GM12878 (cell line): ENCODE data around the gene MCF2L2. TPM values are rescaled to one million over a fixed set of nuclear protein-coding genes. Genes with fewer than 3 reads are reported as not detected.

Source experiments
- ATF7 ChIP-seq: fragments of 450-650 bp; IDR thresholded peaks from 2 replicates; pipeline ENCODE4 v1.6.1; 2016; ENCODE audit warnings: low read depth, mild to moderate bottlenecking
- GABPA ChIP-seq: IDR thresholded peaks from 2 replicates; pipeline ENCODE4 v1.6.1; 2014; ENCODE audit warnings: antibody characterized with exemption, low read depth, mild to moderate bottlenecking, inconsistent platforms
- NRF1 ChIP-seq: conservative IDR thresholded peaks from 2 replicates; pipeline ENCODE4 v1.6.1; 2011; ENCODE audit warnings: mild to moderate bottlenecking, low read depth, low read length, improper control_type of control experiment
- RAD51 ChIP-seq: fragments of 450-650 bp; IDR thresholded peaks from 2 replicates; pipeline ENCODE4 v1.6.1; 2016; ENCODE audit warnings: moderate library complexity, mild to moderate bottlenecking, inconsistent platforms
- SUPT20H ChIP-seq: IDR thresholded peaks from 2 replicates; pipeline ENCODE4 v1.6.1; 2011; ENCODE audit warnings: low read depth, mild to moderate bottlenecking, low read length, moderate library complexity, borderline replicate concordance; ENCODE audit not compliant: control insufficient read depth
- YBX1 ChIP-seq: fragments of 450-650 bp; IDR thresholded peaks from 2 replicates; pipeline ENCODE4 v1.6.1; 2016; ENCODE audit warnings: antibody characterized with exemption
- ZBED1 ChIP-seq: IDR thresholded peaks from 2 replicates; pipeline ENCODE4 v1.6.1; 2016; ENCODE audit warnings: borderline replicate concordance
- ZNF592 ChIP-seq: fragments of 450-650 bp; IDR thresholded peaks from 2 replicates; pipeline ENCODE4 v1.6.1; 2017; ENCODE audit warnings: mild to moderate bottlenecking, moderate library complexity
- ZSCAN29 ChIP-seq: fragments of 450-650 bp; IDR thresholded peaks from 2 replicates; pipeline ENCODE4 v1.6.1; 2017; ENCODE audit warnings: mild to moderate bottlenecking, moderate library complexity
- polyA plus RNA-seq, 11 experiments: library from polyadenylated mRNA; depleted of rRNA in 4 of 11; unstranded in 6 of 11; stranded (reverse) in 5 of 11; fragments of >200 nt; fragmentation: Nextera tagmentation in 4 of 11; fragmentation: Illumina TruSeq in 1 of 11; extraction: Ambion mirVana in 4 of 11; extraction: Trizol in 1 of 11; gene quantifications; 1 replicate in 1 of 11; 2 replicates in 10 of 11; pipeline versions ENCODE4 v1.2.1 to v1.2.3, GENCODE V29; 2011 to 2016; ENCODE audit warnings: inconsistent platforms in 2 of 11, missing spikeins in 2 of 11, low read depth in 1 of 11
- total RNA-seq, 4 experiments: library from RNA; depleted of rRNA in 3 of 4; stranded (reverse); fragments of >200 nt in 3 of 4; fragmentation: Illumina TruSeq in 1 of 4; extraction: Trizol in 1 of 4; gene quantifications; 2 replicates each; pipeline versions ENCODE4 v1.2.1 to v1.2.3, GENCODE V29; 2013 to 2021

Gene MCF2L2
- total and polyA plus RNA-seq, 10 of the 15 experiments (the other 5 are each of a cell fraction or from before 2014, with no cell fraction given), result 0.37 to 2.8 (median 1.4) TPM

DNA sequence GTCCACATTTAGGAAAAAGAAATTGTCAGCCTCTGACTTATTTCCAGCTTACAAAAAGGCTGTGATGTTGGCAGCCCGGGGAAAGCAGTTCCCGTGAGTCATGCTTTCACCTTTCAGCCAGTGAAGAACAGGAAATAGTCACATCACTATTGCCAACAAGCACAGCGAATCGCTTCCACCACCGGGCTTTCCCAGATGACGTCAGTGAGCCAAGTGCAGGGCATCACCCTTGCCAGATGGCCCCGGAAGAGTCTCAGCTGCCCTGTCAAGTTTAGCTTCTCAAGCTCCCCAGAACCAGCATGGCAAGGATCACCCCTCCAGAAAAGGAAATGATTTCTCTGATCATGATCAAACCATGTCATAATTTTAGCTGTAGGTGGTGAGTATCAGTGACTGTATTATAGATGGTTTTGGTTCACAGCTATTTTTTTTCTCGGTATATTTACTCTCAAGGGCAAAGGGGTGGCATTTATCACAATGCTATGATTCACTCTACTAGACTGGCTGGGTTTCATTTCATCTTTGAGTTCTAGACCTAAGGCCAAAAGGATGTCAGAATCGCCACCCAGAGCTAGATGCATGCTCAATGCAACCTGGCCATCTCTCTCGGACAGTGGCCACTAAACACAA, 142.5 kb downstream of the MCF2L2 start (continued):
- TF ChIP-seq ZNF592 (peak; percentile 32; the same call in 1 of the 2 replicates), NRF1 (no peak), SUPT20H (no peak), ZSCAN29 (no peak), YBX1 (no peak), ATF7 (peak; percentile 99), RAD51 (peak; percentile 20; the same call in 1 of the 2 replicates), ZBED1 (no peak), GABPA (peak; percentile 73)
